Stimulated activated CD4-positive, alpha-beta T cell treated with anti-CD3 and anti-CD28 coated beads, Interleukin-1b, Interleukin-23, amount 100 ng/mL, for 48 hours (primary cell): ENCODE measurements around the gene KIAA0930.
"Not testable (repeated sequence)": the region's sequence is repeated elsewhere in the genome, so short reads cannot be mapped to it uniquely, and the experiment has no call there.

Experiments
- DNase-seq: peaks from one replicate; pipeline ENCODE4 v3.0.0-alpha.2; 2020

Gene KIAA0930

GRCh38 chr22:45240810-45241631, at the start of gene KIAA0930:
Gene KIAA0930 (minus strand): TSS chr22:45240894. CDS start chr22:45240703, 191 bp downstream.
- DNase-seq = peak; percentile 73

DNA sequence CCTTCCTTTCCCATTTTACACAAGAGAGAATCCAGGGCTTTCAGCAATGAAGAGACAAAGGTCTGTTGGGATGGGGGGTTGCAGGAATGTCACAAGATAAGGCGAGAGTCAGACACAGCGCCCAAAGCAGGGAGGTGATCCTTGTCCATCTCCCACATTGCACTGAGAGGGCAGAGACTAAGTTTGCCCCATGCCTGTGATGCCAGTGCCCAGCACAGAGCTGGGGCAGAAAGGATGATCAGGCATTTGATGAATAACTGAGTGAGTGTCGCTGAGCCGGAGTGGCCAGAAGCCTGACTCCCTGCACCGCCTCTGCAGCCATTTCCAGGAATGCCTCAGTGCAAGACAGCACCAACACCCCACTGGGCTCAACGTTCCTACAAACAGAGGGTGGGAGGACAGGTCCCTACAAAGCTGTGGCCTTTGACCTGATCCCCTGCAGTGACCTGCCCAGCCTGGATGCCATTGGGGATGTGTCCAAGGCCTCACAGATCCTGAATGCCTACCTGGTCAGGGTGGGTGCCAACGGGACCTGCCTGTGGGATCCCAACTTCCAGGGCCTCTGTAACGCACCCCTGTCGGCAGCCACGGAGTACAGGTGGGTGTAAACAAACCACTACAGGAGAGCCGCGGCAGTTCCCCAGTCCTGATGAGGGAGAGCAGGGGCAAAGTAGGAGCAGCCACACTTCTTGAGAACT, 46.3 kb upstream of the KIAA0930 start:
- DNase-seq = no peak

DNA sequence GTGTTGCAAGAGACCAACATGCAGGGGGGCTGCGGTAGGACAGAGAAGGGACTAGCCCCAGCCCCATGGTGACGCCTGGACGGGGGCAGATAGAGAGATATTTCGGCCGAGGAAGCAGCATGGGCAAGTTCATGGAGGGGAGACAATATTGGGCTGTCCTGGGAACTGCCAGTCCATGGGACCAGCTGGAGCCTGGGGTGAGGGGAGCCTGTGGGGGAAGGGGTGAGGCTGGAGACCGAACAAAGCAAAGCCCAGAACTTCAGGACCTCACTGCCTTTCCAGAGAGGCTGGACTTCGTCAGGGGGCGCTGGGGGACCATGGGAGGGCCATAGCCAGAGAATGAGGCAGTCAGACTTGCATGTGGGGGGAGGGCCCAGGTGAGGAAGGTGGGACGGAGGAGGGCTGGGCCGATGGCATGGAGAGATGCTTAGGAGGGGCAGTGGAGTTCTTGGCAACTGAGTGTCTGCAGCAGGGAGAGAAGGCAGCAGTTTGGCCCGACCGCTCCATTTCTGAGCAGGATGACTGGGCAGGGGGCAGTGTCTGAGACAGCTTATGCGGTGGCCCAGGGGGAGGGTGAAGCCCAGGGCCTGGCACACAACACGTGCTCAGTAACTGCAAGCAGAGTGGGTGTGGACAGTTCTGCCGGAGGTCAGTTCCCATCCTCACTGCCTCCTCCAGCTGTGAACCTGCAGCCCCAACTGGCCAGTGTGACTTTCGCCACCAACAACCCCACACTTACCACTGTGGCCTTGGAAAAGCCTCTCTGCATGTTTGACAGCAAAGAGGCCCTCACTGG, 44.8 kb upstream of the KIAA0930 start:
- DNase-seq = no peak

GRCh38 chr22:45284705-45285262, 44.1 kb upstream of the KIAA0930 start, which contains the start of gene UPK3A:
Gene UPK3A (plus strand): TSS chr22:45284949. CDS start chr22:45285014, 65 bp downstream.
- peak; percentile 55 for DNase-seq

- DNase-seq = no peak
Measured at GRCh38 chr22:45281010-45281409, 40.3 kb upstream of the KIAA0930 start.

DNA sequence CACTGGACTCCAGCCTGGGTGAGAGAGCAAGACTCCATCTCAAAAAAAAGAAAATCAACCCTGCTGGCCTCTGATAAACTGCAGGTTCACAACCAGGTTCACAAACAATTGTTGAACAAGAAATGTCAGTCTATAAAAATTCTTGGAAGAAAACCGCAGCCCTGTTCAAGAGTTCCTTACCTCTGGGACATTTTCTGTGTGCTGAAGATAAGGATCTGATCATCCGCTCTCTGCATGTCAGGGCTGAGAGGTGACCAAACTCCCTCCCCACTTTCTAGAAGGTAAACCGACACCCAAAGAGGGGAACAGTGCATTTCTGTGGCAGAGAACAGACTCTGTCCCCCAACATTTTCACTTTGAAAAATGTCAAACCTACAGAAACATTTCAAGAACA, 39.9 kb upstream of the KIAA0930 start:
- DNase-seq = no peak

DNA sequence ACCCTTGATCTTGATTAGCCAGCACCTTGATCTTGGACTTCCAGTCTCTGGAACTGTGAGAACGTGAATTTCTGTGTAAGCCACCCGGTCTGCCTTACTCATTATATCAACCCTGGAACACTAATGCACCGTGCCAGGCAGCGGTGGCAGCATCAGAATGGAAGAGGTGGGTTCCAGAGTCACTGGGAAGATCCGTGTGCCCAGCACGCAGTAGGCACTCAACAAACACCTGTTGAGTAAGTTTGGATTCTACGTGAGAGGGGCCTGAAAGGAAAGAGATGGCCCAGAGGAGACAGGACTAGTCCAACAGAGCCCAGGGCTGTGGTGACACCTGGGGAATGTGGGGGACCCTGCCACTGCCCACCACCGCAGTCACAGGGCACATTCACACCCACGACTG, 37.4 kb upstream of the KIAA0930 start:
- DNase-seq = no peak

GRCh38 chr22:45277720-45278119, 37.0 kb upstream of the KIAA0930 start:
- not testable (repeated sequence) for DNase-seq

DNA sequence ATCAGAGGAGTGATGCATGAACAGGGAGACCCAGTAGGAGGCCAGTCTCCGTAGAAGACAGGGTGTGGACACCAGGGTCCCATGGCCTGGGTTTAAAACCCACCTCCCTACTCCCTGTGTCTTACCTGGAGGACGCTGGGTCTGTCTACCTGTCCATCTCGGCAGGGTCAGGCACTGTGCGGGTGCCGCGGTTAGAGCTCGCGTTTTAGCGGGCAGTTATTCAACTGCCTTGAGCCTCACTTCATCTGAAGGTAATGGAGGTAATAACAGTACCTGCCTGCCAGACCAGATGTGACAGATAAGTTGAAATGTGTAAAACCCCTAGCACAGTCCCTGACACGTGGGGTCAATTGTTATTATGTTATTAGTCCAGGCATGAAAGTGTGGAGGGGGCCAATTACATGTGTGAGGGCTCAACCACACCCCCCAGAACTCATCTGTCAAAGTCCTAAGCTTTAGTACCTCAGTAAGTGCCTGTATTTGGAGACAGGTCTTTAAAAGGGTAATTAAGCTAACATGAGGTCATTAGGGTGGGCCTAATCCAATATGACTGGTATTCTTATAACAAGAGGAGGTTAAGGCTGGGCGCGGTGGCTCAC, 35.9 kb upstream of the KIAA0930 start:
- no peak for DNase-seq

DNA sequence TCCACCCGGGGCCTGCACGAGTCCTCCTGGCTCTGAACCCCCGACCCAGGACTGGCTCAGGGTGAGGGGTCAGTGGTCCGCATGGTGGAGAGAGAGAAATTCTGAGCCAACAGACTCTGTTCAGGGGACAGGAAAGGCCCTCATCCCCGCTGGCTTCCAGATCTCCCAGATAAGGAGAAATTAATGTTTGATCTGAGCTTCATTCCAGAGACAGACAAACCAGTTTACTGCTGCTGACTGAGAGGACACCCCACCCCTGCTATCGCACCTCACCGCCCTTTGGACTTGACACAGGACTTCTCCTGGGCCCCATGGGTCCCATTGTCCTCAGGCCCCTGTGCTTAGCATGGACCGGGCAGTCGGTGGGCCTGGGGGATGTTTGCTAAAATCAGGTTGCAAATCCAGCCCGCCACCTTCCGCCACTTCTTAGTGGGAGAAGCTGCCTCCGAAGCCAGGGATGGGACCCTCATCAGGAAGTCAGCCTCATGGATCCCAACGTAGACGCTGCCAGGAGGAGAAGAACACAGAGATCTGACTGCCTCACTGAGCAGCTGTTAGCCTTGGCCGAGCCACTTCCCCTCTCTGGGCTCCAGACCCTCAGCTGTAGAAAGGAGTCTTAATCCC, 32.9 kb upstream of the KIAA0930 start:
- no peak for DNase-seq

GRCh38 chr22:45272498-45272897, 31.8 kb upstream of the KIAA0930 start:
- no peak for DNase-seq

GRCh38 chr22:45271667-45272201, 31.0 kb upstream of the KIAA0930 start:
- no peak for DNase-seq

DNA sequence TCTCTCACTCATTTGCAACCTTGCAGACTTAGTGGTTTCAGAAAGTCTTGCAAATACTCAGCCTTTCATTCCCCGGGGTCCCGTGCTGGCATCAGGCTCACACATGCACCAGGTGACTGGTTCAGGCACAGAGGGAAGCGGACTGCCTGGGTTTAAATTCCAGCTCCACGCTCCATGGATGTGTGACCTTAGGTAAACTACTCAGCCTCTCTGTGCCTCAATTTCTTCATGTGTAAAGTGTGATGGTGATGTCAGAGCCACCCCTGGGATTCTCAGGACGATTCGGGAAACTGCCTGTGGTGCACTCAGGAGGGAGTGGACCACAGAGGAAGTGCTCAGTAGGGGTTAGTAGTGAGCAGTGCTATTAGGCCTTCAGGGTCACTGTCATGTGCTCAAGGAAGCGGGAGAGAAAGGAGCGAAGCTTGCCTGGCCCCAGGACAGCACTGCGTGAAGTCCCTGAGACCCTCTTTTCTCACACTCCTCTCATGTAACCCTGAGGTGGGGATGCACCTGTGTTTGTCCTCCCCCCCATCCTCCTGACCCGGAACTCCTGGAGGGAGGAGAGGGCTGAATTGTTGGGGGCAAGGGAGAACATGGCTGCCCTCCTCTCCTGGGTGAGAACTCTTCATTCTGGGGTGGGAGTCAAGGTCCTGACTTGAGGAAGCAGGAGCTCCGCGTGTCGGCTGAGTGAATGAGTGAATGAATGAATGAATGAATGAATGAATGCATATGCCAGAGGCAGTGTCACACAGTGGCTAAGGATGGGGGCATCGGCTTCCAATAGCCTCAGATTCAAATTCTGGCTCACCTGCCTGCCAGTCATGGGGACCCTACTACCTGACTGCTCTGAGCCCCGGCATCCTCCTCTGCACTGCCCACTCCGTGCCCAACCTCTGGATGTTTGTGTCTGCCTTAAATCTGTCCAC, 29.7 kb upstream of the KIAA0930 start:
- no peak for DNase-seq

- DNase-seq = peak; percentile 76
Measured at GRCh38 chr22:45268958-45269844, 28.5 kb upstream of the KIAA0930 start.

DNA sequence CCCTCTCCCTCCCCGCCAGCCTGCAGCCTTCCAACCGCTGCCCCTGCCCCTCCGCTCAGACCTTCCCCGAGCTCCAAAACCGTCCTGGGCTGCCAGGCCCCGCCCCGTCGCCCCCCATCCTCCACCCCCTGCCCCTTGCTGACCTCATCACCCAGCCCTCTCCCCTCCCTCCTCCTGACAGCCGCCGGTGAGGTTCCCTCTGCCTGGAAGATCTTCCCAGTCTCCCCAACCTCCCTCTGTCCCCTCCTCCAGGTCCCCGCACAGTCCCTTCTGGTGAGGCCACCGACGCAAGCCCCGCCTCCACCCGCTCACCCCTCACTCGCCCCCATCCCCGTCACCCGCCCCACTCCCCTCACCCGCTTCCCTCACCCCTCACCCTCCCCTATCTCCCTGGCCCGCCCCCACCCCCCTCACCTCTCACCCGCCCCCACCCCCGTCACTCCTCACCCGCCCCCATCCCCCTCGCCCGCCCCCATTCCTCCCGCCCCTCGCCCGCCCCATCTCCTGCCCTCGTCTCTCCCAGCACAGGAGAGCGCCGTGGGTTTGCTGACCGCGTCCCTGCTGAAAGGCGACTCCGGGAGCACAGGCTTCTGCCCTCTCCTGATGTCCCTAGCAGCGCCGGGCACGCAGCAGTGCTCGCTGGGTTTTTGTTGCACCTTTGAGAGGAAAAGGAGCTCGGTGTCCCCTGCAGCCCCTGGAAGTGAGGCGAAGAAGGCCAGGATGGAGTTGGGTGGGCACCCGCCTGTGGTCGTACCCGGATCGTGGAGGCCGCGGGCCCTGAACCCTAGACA, 27.7 kb upstream of the KIAA0930 start:
- DNase-seq = no peak

GRCh38 chr22:45265535-45265934, 24.8 kb upstream of the KIAA0930 start:
- no peak for DNase-seq

DNA sequence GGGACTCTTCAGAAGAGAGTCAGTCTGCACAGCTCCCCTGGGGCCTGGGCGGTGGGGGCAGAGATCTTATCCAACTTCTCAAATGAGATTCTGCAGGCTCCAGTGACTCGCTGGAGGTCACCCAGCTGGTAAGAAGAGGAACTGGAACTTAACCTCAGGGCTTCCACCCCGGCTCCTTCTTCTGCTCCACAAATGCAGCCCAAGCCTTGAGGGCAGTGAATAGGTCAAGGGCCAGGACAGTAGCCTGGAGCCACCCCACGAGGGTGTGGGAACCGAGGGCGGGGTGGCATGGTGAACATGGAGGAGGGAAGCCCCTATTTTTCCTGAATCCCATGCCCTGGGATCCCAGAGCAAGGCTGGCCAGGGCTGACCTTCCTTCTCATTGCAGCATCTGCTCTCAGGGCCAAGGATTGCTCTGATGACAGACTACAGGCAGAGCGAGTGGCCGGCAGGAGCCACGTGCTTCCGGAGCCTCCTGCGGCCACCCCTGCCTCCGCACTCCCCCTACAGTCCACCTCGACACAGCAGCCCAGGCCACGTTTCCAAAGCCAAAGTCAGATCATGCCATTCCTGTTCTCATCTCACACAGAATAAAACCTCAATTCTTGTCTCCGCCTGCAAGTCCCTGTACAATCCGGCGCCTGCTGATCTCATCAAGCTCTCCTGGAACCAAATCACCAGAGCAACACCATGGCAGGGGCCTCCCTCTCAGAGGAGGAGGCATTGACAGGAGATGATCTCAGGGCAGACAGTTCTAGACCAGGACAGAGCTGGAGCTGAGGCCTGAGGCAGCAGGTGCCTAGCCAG, 23.0 kb upstream of the KIAA0930 start:
- DNase-seq = no peak

- DNase-seq = no peak
Measured at GRCh38 chr22:45262931-45263462, 22.3 kb upstream of the KIAA0930 start.
